Retinal pigment epithelial cell (primary cell): ENCODE data around the gene RASGEF1C.

Experiments
- DNase-seq: peaks from one replicate; pipeline ENCODE4 v3.0.0-alpha.2; 2010; ENCODE audit warnings: low read depth
- H3K4me3 ChIP-seq: 2 replicates; pipeline ENCODE4 v1.5.1; 2011; ENCODE audit warnings: mild to moderate bottlenecking, low read length, control low read depth, moderate library complexity
- TF ChIP-seq, protein P1 (sequence below): conservative IDR thresholded peaks from 2 replicates; pipeline ENCODE4 v1.5.1; 2011; ENCODE audit warnings: low read depth, low read length, control low read depth, inconsistent platforms

RASGEF1C gene

DNA sequence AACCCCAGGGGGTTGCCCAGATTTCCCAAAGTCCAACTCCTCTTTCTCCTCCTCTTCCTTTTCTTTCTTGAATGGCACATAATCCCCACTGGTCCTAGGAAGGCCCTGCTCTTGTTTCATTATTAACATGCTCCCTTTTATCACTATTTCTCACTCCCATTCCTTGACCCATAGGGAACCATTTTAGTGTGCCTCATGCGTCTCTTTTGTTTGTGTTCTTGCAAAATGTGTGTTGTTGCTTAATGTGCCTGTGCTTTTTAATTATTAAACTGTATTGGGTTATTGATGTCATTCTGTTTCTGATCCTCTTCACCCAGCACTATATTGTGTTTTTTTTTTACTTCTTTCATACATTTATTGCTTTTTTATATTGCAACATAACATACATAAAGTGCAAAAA, 133.3 kb downstream of the RASGEF1C start:
- TF ChIP-seq, protein P1, sequence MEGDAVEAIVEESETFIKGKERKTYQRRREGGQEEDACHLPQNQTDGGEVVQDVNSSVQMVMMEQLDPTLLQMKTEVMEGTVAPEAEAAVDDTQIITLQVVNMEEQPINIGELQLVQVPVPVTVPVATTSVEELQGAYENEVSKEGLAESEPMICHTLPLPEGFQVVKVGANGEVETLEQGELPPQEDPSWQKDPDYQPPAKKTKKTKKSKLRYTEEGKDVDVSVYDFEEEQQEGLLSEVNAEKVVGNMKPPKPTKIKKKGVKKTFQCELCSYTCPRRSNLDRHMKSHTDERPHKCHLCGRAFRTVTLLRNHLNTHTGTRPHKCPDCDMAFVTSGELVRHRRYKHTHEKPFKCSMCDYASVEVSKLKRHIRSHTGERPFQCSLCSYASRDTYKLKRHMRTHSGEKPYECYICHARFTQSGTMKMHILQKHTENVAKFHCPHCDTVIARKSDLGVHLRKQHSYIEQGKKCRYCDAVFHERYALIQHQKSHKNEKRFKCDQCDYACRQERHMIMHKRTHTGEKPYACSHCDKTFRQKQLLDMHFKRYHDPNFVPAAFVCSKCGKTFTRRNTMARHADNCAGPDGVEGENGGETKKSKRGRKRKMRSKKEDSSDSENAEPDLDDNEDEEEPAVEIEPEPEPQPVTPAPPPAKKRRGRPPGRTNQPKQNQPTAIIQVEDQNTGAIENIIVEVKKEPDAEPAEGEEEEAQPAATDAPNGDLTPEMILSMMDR = no peak
- DNase-seq = no peak
- H3K4me3 ChIP-seq = no peak overlapping the region

- no peak overlapping the region for H3K4me3 ChIP-seq
- TF ChIP-seq, protein P1 = no peak
- DNase-seq = no peak
These were observed 134.5 kb downstream of the RASGEF1C start for GRCh38 chr5:180074462-180074861.

DNA sequence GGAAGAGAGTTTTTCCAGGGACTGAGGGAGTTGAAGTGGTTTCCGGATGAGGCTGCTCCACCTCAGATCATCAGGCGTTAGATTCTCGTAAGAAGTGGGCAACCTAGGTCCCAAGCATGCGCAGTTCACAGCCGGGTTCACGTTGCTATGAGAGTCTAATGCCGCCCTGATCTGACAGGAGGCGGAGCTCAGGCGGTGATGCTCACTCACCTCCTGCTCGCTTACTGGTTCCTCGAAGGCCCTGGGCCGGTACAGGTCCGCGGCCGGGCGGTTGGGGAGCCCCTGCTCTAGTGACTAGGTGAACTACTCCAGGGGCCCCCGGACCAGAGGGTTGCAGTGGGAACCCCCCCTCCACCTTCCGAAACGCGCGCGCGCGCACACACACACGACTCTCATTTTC, 136.5 kb downstream of the RASGEF1C start:
- TF ChIP-seq, protein P1 = no peak
- H3K4me3 ChIP-seq = no peak overlapping the region
- DNase-seq = no peak

GRCh38 chr5:180072256-180072548, 136.8 kb downstream of the RASGEF1C start:
- no peak for DNase-seq
- TF ChIP-seq, protein P1 = no peak
- no peak overlapping the region for H3K4me3 ChIP-seq

GRCh38 chr5:180071531-180072255, 137.3 kb downstream of the RASGEF1C start, which contains the start of gene RNF130:
TSS of gene RNF130 (minus strand) at chr5:180071759. CDS start at chr5:180071702, 57 bp downstream.
- peak; percentile 61 for DNase-seq
- TF ChIP-seq, protein P1 = no peak

GRCh38 chr5:180070756-180071530, 138.1 kb downstream of the RASGEF1C start:
- DNase-seq = no peak
- TF ChIP-seq, protein P1 = no peak
- H3K4me3 ChIP-seq = peak overlapping the region; percentile 82

More at GRCh38 chr5:180071531-180072255, 137.3 kb downstream of the RASGEF1C start, which contains the start of gene RNF130:
- peak within 1 kb of the TSS; percentile 82 for H3K4me3 ChIP-seq
